ENCODE data around the gene KIF1B.
"Not testable (repeated sequence)": the region's sequence is repeated elsewhere in the genome, so short reads cannot be mapped to it uniquely, and the experiment has no call there.

Gene KIF1B

GRCh38 chr1:10388387-10388715 lies 178.0 kb downstream of the KIF1B start:
- ATAC-seq (no peak), DNase-seq (no peak)

GRCh38 chr1:10389271-10389973 lies 179.1 kb downstream of the KIF1B start:
- no peak for DNase-seq
- no peak for ATAC-seq

GRCh38 chr1:10396870-10397269 lies 186.5 kb downstream of the KIF1B start:
- no peak for DNase-seq
- ATAC-seq, result no peak

- DNase-seq (no peak), ATAC-seq (no peak)
Measured at GRCh38 chr1:10398278-10398733, 187.9 kb downstream of the KIF1B start.

GRCh38 chr1:10398734-10399443 lies 188.5 kb downstream of the KIF1B start, which contains the start of gene PGD:
Gene PGD (plus strand): TSS chr1:10399064. CDS start chr1:10399118, 54 bp downstream.
- DNase-seq (peak; percentile 98), ATAC-seq (peak; percentile 99)

GRCh38 chr1:10399444-10399941 lies 189.1 kb downstream of the KIF1B start:
- DNase-seq, result no peak
- ATAC-seq, result no peak

- ATAC-seq, result no peak
Measured at GRCh38 chr1:10400013-10400412, 189.6 kb downstream of the KIF1B start.

GRCh38 chr1:10401281-10401680 lies 190.9 kb downstream of the KIF1B start:
- no peak for ATAC-seq
- DNase-seq, result no peak

More at GRCh38 chr1:10400013-10400412, 189.6 kb downstream of the KIF1B start:
- no peak for DNase-seq

GRCh38 chr1:10402729-10403274 lies 192.4 kb downstream of the KIF1B start:
- DNase-seq (no peak), ATAC-seq (no peak)

- ATAC-seq (no peak), DNase-seq (no peak)
Measured at GRCh38 chr1:10407201-10407600, 196.8 kb downstream of the KIF1B start.

- no peak for DNase-seq
Measured at GRCh38 chr1:10415211-10415930, 205.0 kb downstream of the KIF1B start.

GRCh38 chr1:10415967-10416366 lies 205.6 kb downstream of the KIF1B start:
- not testable (repeated sequence) for ATAC-seq, DNase-seq

More at GRCh38 chr1:10415211-10415930, 205.0 kb downstream of the KIF1B start:
- peak; percentile 46 for ATAC-seq

- not testable (repeated sequence) for DNase-seq, ATAC-seq
Measured at GRCh38 chr1:10418741-10419140, 208.4 kb downstream of the KIF1B start.

GRCh38 chr1:10419351-10419750 lies 209.0 kb downstream of the KIF1B start:
- DNase-seq (no peak), ATAC-seq (no peak)

- DNase-seq, result no peak
- no peak for ATAC-seq
Measured at GRCh38 chr1:10421637-10422036, 211.3 kb downstream of the KIF1B start.

GRCh38 chr1:10424034-10424433 lies 213.7 kb downstream of the KIF1B start:
- ATAC-seq (no peak), DNase-seq (no peak)

- DNase-seq (no peak), ATAC-seq (no peak)
Measured at GRCh38 chr1:10424651-10425050, 214.3 kb downstream of the KIF1B start.

- DNase-seq, ATAC-seq: not testable (repeated sequence)
Measured at GRCh38 chr1:10425826-10426534, 215.6 kb downstream of the KIF1B start.

GRCh38 chr1:10426535-10426848 lies 216.1 kb downstream of the KIF1B start:
- not testable (repeated sequence) for DNase-seq, ATAC-seq

GRCh38 chr1:10428984-10429383 lies 218.6 kb downstream of the KIF1B start:
- no peak for ATAC-seq
- DNase-seq, result no peak

- ATAC-seq (no peak), DNase-seq (peak; percentile 13)
Measured at GRCh38 chr1:10429868-10430215, 219.5 kb downstream of the KIF1B start.

All from stimulated activated naive CD8-positive, alpha-beta T cell treated with anti-CD3 and anti-CD28 coated beads, Interleukin-15, Interleukin-2, amounts not matched to agents 100 U/mL and 50 U/mL, for 24 hours (primary cell).